GM23248 (cell line): ENCODE results near the gene FKBP10. TPM values are rescaled to one million over a fixed set of nuclear protein-coding genes. Genes with fewer than 3 reads are reported as not detected.

ENCODE experiments used
- DNase-seq: peaks from one replicate; pipeline ENCODE4 v3.0.0-alpha.2; 2015
- H2AFZ ChIP-seq: fragments of 200-600 bp; sonication (generic); 2 replicates; pipeline ENCODE4 v1.6.1; 2016; ENCODE audit warnings: antibody characterized with exemption
- H3F3A ChIP-seq: fragments of 200-600 bp; sonication (generic); 2 replicates; pipeline ENCODE4 v1.6.1; 2016; ENCODE audit warnings: mild to moderate bottlenecking, antibody characterized with exemption, mixed run types; ENCODE audit not compliant: insufficient read depth
- H3K27ac ChIP-seq: fragments of 200-600 bp; sonication (generic); 2 replicates; pipeline ENCODE4 v1.5.1; 2016; ENCODE audit warnings: mild to moderate bottlenecking
- H3K27me3 ChIP-seq: fragments of 200-600 bp; sonication (generic); replicated peaks from 2 replicates; pipeline ENCODE4 v1.6.1; 2016; ENCODE audit warnings: mild to moderate bottlenecking; ENCODE audit not compliant: insufficient read depth
- H3K36me3 ChIP-seq: fragments of 200-600 bp; sonication (generic); 2 replicates; pipeline ENCODE4 v1.6.1; 2016; ENCODE audit warnings: low read depth, mild to moderate bottlenecking
- H3K4me1 ChIP-seq: fragments of 200-600 bp; sonication (generic); 2 replicates; pipeline ENCODE4 v1.6.1; 2016; ENCODE audit warnings: mild to moderate bottlenecking; ENCODE audit not compliant: insufficient read depth
- H3K4me2 ChIP-seq: fragments of 200-600 bp; sonication (generic); one replicate; pipeline ENCODE4 v1.6.1; 2016; ENCODE audit warnings: mild to moderate bottlenecking; ENCODE audit not compliant: unreplicated experiment
- H3K4me3 ChIP-seq: fragments of 200-600 bp; sonication (generic); 2 replicates; pipeline ENCODE4 v1.5.1; 2016; ENCODE audit warnings: mild to moderate bottlenecking
- H3K79me2 ChIP-seq: fragments of 200-600 bp; sonication (generic); 2 replicates; pipeline ENCODE4 v1.6.1; 2016; ENCODE audit warnings: mild to moderate bottlenecking; ENCODE audit not compliant: insufficient read depth
- H3K9ac ChIP-seq: fragments of 200-600 bp; sonication (generic); 2 replicates; pipeline ENCODE4 v1.6.1; 2016; ENCODE audit warnings: mild to moderate bottlenecking
- H3K9me2 ChIP-seq: fragments of 200-600 bp; sonication (generic); 2 replicates; pipeline ENCODE4 v1.6.1; 2016; ENCODE audit warnings: mixed run types, mild to moderate bottlenecking, moderate library complexity; ENCODE audit not compliant: insufficient read depth
- H3K9me3 ChIP-seq: fragments of 200-600 bp; sonication (generic); one replicate; pipeline ENCODE4 v1.6.1; 2017; ENCODE audit warnings: low read depth
- H4K20me1 ChIP-seq: fragments of 200-600 bp; sonication (generic); 2 replicates; pipeline ENCODE4 v1.6.0; 2016; ENCODE audit not compliant: insufficient read depth
- EZH2 ChIP-seq: fragments of 200-600 bp; sonication (generic); IDR thresholded peaks from 2 replicates; pipeline ENCODE4 v1.6.1; 2018; ENCODE audit warnings: antibody characterized with exemption, mild to moderate bottlenecking; ENCODE audit not compliant: insufficient read depth, poor library complexity, severe bottlenecking
- EZH2phosphoT487 ChIP-seq: fragments of 200-600 bp; sonication (generic); IDR thresholded peaks from 2 replicates; pipeline ENCODE4 v1.6.1; 2018; ENCODE audit warnings: antibody characterized with exemption, moderate library complexity, mild to moderate bottlenecking, low read depth; ENCODE audit not compliant: insufficient read depth
- WGBS, 2 experiments: methylation state at CpG; one replicate each; pipeline ENCODE4 v1.1.6; 2015 to 2017; ENCODE audit warnings: low lambda C conversion rate in 2 of 2, low coverage in 1 of 2; ENCODE audit errors: missing lambda C conversion rate in 2 of 2; 5-methylcytosine and 5-hydroxymethylcytosine counted together
- in situ Hi-C: fragments of 300-500 bp; cut with MboI; formaldehyde crosslinking; loops from 2 replicates; pipeline ENCODE4 v1.15.0; 2020
- polyA plus RNA-seq: library from polyadenylated mRNA; unstranded; fragments of >200 nt; fragmentation: Nextera tagmentation; extraction: Ambion mirVana; gene quantifications from 2 replicates; pipeline ENCODE4 v1.2.1, GENCODE V29; 2016
- total RNA-seq: library from RNA; depleted of rRNA; stranded (reverse); fragments of >200 nt; shearing (Covaris generic); gene quantifications from 2 replicates; pipeline ENCODE4 v1.2.3, GENCODE V29; 2014

The FKBP10 gene
- total and polyA plus RNA-seq, 2 experiments from 2014 or later = 81.5 to 759 TPM

DNA sequence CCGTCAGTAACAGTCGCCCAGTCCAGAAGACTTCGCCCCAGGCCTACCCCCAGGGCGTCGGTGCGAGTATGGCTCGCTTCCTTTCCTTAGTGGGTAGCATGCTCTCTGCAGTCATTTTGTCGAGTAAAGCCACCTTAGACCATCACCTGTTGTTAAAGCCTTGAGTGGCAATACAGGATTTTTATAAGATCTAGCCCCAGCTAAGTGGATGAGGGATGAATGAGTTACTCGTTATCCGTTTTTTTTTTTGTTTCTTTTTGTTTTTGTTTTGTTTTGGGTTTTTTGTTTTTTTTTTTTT lies 52.7 kb downstream of the FKBP10 start:
- no peaks in the 10 kb centered on the region for H3K9me3 ChIP-seq
- peak overlapping the region; percentile 92 for H3K9ac ChIP-seq
- no peaks in the 10 kb centered on the region for H4K20me1 ChIP-seq
- DNase-seq = no peak
- peak overlapping the region; percentile 26; the same call in 1 of the 2 replicates for H3K27ac ChIP-seq
- in situ Hi-C loops = no loop called here
- TF ChIP-seq EZH2phosphoT487 = no peak
- TF ChIP-seq EZH2 = no peak
- 3 to 7% methylated on average over 10 of the region's 10 CpGs for WGBS, 2 experiments
- no peaks in the 10 kb centered on the region for H3K27me3 ChIP-seq
- H3K79me2 ChIP-seq = peaks cover 44% of the 10 kb centered on the region
- H3K9me2 ChIP-seq = no peaks in the 10 kb centered on the region
- H3F3A ChIP-seq = peaks cover 44% of the 10 kb centered on the region
- peaks cover 12% of the 10 kb centered on the region for H3K4me1 ChIP-seq
- peak overlapping the region; percentile 90 for H3K4me3 ChIP-seq
- H2AFZ ChIP-seq = peak overlapping the region; percentile 73; the same call in 1 of the 2 replicates
- peaks cover 35% of the 10 kb centered on the region for H3K36me3 ChIP-seq
- H3K4me2 ChIP-seq = peak overlapping the region; percentile 42

DNA sequence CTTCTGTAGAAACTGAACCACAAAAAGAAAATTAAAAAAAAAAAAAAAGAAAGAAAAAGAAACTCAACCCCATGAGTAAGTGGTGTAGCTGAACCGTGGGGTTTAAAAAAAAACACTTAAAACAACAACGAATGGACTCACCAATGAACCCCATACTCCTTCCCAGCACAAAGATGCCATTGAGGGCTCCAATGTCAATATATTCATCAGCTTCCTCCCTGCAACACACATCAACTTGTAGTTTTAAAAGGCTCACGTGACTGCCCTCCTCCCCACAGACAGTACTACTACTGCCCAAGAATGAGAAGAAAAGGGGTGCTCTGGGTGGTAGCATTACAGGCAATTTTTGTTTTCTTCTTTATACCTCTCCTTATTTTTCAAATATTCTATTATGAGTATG lies 55.8 kb downstream of the FKBP10 start:
- in situ Hi-C loops = no loop called here
- Histone ChIP-seq H2AFZ (no peak overlapping the region), H3F3A (peaks cover 63% of the 10 kb centered on the region), H3K4me2 (no peak overlapping the region), H3K79me2 (peaks cover 14% of the 10 kb centered on the region), H4K20me1 (no peaks in the 10 kb centered on the region), H3K9ac (no peak overlapping the region), H3K27me3 (no peaks in the 10 kb centered on the region), H3K4me3 (no peak overlapping the region), H3K9me3 (no peaks in the 10 kb centered on the region), H3K36me3 (peaks cover 60% of the 10 kb centered on the region), H3K4me1 (peaks cover 5% of the 10 kb centered on the region), H3K9me2 (no peaks in the 10 kb centered on the region), H3K27ac (no peak overlapping the region)
- no peak for TF ChIP-seq EZH2
- no peak for TF ChIP-seq EZH2phosphoT487
- 65 to 74% methylated on average over 3 of the region's 3 CpGs for WGBS, 2 experiments
- no peak for DNase-seq

DNA sequence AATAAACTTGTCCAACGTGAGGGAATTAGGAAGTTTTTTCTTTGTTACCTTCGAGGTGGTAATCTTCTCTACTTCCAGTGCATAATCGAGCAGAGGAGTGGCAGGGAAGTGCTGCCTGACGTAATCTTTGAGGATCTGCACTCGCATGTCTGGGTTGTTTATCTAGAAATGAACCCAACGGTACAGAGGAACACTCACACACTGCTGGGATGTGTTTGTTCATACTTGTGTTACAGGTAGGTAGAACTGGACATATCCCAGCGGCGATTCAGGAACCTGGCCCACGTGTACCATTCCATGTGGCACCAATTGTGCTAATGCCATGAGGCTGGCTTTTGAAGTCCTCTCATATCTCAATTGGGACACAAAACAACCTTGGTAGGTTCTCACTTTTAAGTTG lies 56.6 kb downstream of the FKBP10 start:
- Histone ChIP-seq H3K27me3 (no peaks in the 10 kb centered on the region), H3K4me1 (no peaks in the 10 kb centered on the region), H3K79me2 (peaks cover 5% of the 10 kb centered on the region), H3K9me2 (no peaks in the 10 kb centered on the region), H3K9ac (no peak overlapping the region), H3F3A (peaks cover 68% of the 10 kb centered on the region), H3K4me3 (no peak overlapping the region), H3K4me2 (no peak overlapping the region), H3K36me3 (peaks cover 65% of the 10 kb centered on the region), H2AFZ (no peak overlapping the region), H4K20me1 (no peaks in the 10 kb centered on the region), H3K9me3 (no peaks in the 10 kb centered on the region), H3K27ac (no peak overlapping the region)
- TF ChIP-seq EZH2phosphoT487 (no peak), EZH2 (no peak)
- WGBS, 2 experiments = 54 to 55% methylated on average over 9 of the region's 9 CpGs
- in situ Hi-C loops = no loop called here
- DNase-seq = no peak

DNA sequence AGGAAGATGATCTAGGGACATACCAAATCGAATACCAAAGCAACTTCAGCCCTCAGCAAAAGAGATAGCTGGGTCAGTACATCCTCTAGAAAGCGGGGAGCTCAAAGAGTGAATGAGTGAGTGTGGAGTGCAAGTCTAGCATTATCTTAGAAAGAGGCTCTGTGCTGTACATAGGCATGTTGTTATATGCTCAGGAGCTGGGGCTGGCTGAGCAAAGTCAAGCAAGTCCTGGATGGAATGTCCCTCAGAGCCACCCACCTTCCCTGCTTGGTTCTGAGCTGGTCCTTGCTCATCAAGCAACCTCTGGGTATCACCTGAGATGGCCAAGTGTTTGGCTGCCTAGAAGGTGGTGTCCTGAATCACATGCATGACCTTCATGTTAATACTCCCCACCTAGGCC lies 57.3 kb downstream of the FKBP10 start:
- Histone ChIP-seq H3K4me2 (no peak overlapping the region), H3K36me3 (peaks cover 71% of the 10 kb centered on the region), H3K27ac (no peak overlapping the region), H4K20me1 (no peaks in the 10 kb centered on the region), H3K4me1 (no peaks in the 10 kb centered on the region), H3K27me3 (no peaks in the 10 kb centered on the region), H3F3A (peaks cover 72% of the 10 kb centered on the region), H3K4me3 (no peak overlapping the region), H3K9ac (no peak overlapping the region), H2AFZ (no peak overlapping the region), H3K9me2 (no peaks in the 10 kb centered on the region), H3K9me3 (no peaks in the 10 kb centered on the region), H3K79me2 (no peaks in the 10 kb centered on the region)
- in situ Hi-C loops = no loop called here
- WGBS, 2 experiments = 95 to 98% methylated on average over 2 of the region's 2 CpGs
- TF ChIP-seq EZH2phosphoT487 = no peak
- DNase-seq = no peak

DNA sequence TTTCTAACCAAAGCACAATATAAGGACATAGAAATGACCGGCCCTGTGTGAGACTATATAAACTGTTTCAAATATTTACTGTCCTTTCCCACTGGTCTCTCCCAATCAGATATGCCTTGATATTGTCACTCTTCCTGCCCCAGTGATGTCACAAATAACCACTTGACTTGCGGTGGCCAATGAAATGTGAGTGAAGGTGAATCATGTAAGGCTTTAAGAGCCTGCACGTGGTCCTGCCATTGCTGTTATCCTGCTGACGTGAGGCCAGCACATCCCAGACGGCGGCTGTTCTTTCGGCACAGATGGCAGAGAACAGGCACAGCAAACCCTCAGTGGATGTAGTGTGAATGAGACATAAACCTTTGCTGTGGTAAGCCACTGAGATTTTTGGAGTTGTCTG lies 57.8 kb downstream of the FKBP10 start:
- Histone ChIP-seq H3F3A (peaks cover 72% of the 10 kb centered on the region), H3K9me3 (no peaks in the 10 kb centered on the region), H4K20me1 (no peaks in the 10 kb centered on the region), H3K4me3 (no peak overlapping the region), H3K79me2 (no peaks in the 10 kb centered on the region), H2AFZ (no peak overlapping the region), H3K4me1 (no peaks in the 10 kb centered on the region), H3K27me3 (no peaks in the 10 kb centered on the region), H3K9ac (no peak overlapping the region), H3K9me2 (no peaks in the 10 kb centered on the region), H3K27ac (no peak overlapping the region), H3K36me3 (peaks cover 71% of the 10 kb centered on the region), H3K4me2 (no peak overlapping the region)
- 85 to 90% methylated on average over 7 of the region's 7 CpGs for WGBS, 2 experiments
- DNase-seq = peak; percentile 25
- in situ Hi-C loops = no loop called here
- TF ChIP-seq EZH2phosphoT487 (no peak), EZH2 (no peak)
